ENCODE results near the gene UBE2F.

- TF ChIP-seq CTCF (IDR thresholded peaks at IDR 0.05; ENCODE audit: low read depth, low read length) (no peak), EZH2phosphoT487 (IDR thresholded peaks at IDR 0.05; ENCODE audit: low read depth) (no peak)
Observed at GRCh38 chr2:238045575-238045974, 78.8 kb downstream of the UBE2F start.
